Mesenteric fat pad (tissue), 1 donor: ENCODE measurements around the gene SLC6A5. TPM values are rescaled to one million over a fixed set of nuclear protein-coding genes. Genes with fewer than 3 reads are reported as not detected.

Experiments
- DNase-seq: peaks from one replicate; pipeline ENCODE4 v3.0.0-alpha.2; 2020; ENCODE audit warnings: low spot score
- total RNA-seq: library from RNA; stranded (reverse); fragmentation: NEBNext Ultra II Directional; extraction: Animal tissue kit (Norgen Biotek cat#: 25700); gene quantifications from one replicate; pipeline ENCODE4 v1.2.1, GENCODE V29; 2021
- donor health status: DM: yes; HTN: yes; CAD: no.

Gene SLC6A5
- total RNA-seq, 1 donor from 2014 or later: not detected

DNA sequence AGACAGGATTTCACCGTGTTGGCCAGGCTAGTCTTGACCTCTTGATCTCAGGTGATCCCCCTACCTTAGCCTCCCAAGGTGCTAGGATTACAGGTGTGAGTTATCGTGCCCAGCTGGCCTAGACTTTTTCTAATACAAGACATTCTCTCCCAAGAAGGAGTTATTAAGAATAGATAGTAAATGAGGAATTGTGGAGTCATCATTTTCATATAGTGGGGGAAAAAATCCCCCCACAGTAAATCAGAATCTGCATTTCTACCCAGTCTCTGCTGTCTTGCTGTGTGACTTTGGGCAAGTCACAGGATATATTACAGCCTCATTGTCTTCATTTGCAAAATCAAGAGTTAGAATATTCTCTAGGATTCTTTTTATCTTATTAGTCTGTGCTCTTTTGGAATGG is 21.6 kb downstream of the SLC6A5 start:
- no peak for DNase-seq

DNA sequence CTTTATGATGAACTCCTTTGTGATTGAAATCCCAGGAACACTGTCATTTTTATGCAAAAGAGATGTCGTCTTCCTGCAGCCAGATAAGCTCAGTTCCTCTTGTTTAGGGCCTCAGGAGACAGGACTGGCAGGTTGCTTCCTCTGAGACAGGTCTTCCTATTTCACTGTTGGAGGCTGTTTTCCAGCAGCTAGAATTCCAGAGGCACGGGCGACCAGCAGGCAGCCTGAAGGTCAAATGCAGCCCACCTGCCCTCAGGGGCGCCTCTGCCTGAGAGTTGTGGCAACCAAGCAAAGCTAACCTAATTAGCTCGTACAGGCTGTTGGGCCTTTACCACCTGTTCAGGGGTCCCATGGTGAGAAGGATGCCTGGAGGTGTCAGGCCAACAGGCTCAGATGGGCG is 22.3 kb downstream of the SLC6A5 start:
- no peak for DNase-seq

DNA sequence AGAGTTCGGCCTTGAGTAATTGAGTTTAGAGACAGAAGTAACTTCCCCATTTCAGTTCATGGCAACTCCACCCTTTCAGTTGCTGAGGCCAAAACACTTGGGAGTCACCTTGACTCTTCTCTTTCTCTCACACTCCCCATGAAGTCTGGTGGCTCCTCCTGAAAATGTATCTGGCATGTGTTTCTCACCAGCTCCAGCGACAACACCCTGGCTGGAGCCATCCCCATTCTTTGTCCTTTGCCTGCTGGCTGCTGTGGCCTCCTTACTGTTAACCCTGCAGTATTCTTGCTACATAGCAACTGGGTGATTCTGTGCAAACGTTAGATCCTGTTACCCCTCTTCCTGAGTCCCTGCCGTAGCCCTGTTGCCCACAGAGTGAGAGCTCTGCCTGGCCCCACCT is 23.8 kb downstream of the SLC6A5 start:
- DNase-seq: no peak

DNA sequence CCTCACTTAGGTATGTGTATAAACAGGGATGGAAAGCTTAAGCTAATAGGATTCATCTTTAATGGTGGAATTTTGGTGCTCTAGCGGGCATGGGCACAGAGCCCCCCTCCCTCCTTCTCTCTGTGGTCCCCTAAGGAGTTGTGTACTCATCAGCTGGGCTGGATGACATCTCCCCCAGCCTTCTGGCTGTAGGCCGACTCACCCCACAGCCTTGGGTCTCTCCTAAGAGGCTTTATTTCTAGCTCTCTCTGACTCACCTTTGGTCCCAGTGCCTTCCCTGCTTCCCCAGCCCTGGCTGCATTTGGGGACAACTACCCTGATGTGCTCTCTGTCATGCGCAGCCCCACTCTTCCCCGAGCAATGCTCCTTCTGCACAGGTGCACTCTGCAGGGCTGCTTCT is 26.9 kb downstream of the SLC6A5 start:
- DNase-seq: no peak

DNA sequence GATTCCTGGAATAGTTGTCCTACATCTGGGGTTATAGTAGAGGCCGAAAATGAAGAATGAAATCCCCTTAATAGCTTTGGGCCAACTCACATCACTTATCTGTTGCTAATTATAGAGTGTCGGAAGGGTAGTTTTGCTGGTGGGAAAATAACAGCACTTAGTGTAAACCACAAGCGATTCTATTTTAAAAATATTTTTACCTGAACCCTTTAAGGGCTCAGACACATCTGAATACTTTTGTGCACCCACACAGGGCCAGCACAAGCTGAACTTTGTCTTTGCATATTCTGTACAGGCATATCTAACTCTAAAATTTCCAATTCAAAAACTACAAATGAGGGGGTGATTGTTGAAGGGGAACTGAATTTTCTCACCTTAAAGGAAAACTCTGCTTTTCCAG is 27.6 kb downstream of the SLC6A5 start:
- DNase-seq: no peak

DNA sequence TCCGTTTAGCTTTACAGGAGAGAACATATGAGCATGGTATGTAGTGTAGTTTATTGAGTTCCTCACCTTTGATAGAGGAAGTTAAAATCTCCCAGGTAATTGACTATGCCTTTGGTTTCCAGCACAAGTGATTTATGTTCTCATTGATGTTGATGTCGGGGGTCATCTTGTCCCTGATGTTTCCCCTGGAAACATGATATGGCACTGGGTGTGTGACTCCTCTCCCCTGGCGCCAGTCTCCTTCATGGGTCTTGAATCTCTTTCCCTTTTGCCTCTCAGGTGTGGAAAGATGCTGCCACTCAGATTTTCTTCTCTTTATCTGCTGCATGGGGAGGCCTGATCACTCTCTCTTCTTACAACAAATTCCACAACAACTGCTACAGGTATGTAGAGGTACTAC is 28.3 kb downstream of the SLC6A5 start:
- no peak for DNase-seq

DNA sequence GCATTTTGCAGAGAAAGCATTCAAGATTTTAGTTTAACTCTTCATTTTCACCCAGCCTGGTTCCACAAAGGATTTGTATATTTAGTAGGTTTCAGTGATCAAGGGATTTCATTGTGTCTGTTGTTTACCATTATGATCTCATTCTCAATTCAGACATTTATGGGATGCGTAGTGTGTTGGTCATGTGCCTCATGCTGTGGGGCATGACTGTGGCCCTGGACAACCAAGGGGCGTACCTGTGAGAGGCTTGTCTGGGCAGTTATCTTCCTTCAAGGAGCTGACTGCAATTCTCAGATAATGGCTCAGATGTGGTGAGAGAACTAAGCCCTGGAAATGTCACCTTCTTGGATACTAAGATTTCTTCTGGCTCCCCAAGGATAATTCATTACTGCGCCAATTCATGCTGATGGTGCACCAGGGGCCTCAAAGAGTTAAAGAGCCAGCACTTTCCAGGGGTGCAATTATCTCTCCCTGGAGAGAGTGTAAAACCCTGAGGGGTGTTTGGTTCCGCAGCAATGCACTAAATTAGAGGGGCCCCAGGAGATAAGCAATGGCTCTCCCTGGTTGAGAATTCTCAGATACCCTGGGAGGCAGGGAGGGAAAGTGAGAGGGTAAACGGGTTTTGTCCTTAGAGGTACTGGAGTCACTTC is 32.2 kb downstream of the SLC6A5 start:
- no peak for DNase-seq

DNA sequence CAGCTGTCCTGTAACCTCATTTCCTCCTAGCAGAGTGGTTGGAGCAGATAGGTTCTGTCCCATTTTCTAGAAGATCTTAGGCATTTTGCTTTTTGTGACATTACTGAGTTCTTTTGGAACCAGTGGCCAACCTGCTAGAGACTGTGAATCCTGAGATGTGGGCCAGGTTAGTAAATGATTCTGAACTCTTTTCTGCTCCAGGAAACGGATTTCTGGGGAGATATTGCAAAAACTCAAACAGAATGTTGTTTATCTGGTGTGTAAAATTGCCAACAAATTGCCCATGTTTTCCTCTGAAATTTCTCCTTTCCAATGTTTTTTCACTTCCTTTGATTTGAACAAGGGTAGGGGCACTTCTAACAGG is 32.7 kb downstream of the SLC6A5 start:
- DNase-seq: no peak

DNA sequence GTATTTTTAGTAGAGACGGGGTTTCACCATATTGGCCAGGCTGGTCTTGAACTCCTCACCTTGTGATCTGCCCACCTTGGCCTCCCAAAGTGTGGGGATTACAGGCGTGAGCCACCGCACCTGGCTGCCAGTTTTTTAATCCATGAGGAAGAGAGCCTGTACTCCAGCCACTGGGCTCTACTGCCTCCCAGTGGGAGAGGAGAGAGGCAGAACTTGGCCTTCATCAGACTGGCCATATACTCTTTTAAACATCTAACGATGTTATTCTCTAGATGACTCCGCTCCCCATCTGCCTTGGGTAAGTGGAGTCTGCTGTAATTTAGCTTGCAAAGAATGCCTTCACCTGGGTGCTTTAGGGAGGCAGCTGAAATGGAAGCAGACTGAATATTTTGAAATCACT is 34.6 kb downstream of the SLC6A5 start:
- no peak for DNase-seq

DNA sequence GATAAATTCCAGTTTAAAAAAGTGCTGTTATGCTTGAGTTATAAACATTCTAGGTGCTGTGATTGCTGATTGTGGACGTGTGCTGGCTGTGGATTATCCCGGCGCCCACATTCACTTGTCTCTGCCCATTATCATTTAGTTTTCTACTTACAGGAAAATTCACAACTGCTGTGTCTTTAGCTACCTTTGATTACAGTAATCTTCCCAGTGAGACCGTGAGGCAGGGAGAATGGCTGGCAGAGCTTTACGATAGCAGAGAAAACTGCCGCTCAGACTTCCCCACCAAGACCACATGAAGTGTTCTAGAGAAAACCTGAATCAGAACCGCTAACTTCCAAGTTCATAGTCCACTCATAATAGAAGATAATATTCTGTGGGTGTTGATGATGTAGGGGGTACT is 35.4 kb downstream of the SLC6A5 start:
- DNase-seq: no peak

DNA sequence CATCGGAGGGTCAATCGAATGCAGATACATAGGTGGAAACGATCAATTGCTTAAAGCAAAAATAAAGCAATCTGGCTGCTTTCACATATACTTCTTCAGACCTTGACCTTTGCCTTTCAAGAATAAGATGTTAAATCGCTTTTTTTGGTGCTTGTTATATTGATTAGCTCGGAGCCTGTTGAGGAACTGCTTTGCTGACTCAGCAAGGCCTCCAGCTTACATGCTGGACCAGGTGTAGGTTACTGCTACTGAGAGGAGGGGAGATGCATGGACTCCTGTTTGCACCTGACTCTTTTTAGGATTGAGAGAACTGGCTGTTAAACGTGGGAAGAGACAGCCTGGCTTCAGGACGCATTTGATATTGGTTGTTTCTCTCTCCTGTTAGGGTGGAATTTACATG is 38.7 kb downstream of the SLC6A5 start:
- no peak for DNase-seq

DNA sequence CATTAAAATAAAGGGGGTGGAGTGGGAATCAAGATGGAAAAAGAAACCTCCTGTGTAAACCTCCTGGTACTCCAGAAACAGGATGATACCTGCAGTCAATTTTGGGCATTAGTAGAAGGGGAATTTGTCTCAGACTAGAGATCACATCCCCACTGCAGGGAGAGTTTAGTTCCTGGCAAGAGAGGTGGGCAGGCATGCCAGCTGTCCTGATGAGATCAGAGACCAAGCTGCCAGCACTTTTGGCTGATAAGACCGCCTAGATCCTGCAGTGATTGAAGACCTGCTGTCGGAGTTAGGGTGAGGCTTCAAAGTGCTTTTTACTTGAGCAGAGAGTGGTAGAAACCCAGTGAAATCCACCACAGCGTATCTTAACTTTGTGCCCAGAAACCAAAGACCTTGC is 40.3 kb downstream of the SLC6A5 start:
- DNase-seq: no peak

DNA sequence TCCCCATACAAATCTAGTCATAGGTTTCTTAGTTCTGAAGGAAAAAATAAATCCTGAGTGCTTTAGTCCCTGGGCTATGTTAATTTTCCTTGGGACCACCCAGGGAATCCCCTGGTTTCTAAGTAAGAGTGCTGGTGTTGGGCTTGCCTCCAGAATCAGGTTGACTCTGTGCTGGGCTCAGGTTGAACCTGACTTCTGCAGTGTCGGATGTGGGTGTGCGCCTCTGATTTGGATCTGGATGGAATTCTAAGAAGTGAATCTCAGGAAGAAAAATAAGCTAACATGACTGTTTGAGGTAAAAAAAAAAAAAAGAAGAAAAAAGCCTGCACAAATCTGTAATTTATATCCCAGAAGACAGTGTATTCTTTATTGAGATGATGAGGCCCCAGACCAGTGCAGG is 41.0 kb downstream of the SLC6A5 start:
- DNase-seq: no peak

DNA sequence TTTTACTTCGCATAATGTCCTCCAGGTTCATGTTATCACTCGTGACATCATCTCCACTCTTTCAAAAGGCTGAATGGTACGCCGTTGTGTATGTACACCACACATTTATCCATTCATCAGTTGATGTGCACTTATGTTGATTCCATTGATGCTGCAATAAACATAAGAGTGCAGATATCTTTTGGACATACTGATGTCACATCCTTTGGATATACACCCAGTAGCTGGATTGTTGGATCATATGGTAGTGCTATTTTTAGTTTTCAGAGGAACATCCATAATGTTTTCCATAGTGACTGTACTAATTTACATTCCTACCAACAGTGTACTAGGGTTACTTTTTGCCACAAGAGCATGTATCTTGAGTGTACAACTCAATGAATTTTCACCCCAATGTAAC is 45.0 kb downstream of the SLC6A5 start:
- no peak for DNase-seq

DNA sequence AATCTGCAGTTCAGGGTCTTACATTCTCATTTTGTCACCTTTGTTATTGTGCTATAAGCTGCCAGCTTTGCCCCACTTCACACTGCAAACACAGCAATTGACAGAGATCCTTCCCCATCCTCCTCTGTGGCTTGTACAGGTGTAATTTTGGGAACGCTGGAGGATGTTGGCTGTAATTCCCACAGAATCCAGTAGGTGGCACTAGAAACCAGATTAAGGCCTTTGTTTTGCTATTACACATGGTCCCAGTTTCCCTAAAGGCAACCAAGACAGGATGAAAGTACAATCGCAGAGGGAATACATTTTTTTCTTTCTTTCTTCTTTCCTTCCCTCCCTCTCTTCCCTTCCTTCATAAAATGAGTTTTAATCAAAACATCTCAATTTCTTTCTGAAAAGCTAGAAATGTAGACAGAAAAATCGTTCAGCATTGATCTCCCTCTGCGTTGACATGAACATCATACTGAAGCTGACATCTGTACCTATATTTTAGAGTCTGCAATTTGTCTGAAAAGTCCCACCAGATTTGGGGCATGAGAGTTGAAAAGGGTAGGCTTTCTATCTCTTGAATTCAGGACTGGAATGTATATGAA is 48.7 kb downstream of the SLC6A5 start:
- DNase-seq: no peak

DNA sequence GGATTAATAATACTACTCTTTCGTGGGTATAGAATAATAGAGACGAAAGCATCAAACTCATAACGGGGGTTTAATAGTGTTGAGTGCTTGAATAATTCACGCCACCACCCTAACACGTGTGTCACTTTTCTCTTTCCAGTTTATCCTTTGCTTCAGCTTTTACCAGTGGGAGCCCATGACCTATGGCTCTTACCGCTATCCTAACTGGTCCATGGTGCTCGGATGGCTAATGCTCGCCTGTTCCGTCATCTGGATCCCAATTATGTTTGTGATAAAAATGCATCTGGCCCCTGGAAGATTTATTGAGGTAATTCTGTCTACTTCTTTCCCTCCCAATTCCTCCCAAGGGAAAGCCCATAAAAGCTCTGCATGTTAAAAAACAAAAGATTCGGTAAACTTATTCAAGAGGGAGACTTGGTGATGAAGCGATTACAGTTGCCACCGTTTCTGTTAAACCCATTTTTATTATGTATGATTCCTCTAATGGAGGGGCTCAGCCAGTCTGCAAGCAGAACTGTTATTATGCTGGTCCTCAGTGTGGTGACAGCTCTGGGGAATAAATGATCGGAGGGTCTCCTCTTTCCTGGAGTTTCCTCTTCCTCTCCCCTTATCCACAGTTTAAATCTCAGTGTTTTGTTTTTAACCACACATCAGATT is 52.9 kb downstream of the SLC6A5 start:
- DNase-seq: no peak

DNA sequence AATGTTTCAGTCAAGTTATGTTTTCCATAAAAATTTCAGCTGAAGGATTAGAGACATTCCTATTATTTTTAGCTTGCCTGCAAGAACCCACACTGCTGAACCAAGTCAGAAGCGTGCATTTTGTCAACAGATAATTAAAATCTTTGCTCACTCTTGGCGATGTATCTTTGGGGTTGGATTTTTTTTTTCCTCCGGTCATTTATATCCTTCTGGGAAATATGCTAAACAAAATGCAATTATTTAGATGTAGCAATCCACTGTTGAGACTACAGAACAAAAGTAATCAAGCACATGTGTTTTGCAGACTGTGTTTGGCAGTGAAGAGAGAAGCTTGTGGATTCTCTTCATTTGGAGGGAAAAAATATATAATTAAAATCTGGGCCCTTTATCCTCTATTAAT is 54.6 kb downstream of the SLC6A5 start:
- DNase-seq: no peak

DNA sequence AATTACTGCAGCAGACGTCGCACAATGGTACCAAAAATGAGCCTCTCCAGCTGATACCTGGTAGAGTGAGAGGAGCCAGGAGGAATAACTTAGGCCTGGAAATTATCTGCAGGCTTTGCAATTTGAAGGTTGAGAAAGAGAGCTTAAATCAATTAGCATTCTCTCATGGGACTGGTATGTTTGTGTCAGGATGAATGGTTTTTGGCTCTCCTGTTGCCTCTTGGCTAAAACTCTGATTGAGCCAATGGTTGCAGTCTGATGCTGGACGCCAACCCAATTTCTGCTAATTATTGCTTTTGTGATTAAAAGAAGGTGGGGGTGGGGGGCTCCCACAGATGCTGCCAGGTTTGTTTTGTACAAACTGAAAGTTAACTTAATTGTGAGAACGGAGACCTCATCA is 57.5 kb downstream of the SLC6A5 start:
- no peak for DNase-seq

DNA sequence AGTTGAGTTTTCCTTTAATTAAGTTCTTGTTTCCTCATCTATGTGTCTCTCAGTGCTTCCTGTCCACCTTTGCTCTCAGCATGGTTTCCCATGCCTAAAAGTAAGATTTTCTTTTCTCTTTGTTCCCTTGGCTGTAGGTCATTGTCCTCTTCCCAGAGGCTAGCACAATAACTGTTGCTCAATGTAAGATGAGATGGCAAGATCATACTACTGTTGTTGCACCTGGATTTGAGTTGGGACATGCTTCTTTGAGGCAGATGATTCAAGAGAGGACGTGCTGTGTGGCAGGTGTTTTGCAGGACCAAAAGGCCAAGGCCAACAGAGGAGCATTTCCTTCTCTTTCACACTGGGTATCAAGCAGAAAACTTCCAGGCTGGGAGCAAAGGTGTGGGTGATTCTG is 58.7 kb downstream of the SLC6A5 start:
- DNase-seq: no peak

DNA sequence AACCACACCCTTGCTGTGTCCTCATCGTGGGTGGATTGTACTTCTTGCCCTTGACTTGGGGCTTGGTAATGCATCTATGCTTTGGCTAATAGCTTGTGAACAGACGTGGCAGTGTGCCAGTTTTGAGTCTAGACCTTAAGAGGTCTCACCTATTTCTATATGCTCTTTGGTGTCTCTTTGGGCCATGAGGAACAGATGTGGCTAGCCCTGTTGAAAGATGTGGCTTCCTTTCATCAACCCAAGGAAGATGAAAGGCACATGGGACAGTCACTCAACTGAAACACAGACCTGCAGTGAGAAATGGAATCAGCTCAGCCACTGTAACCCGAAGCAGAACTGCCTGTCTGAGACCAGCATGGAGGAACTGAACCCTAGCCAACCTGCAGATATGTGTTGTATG is 62.0 kb downstream of the SLC6A5 start:
- DNase-seq: no peak

DNA sequence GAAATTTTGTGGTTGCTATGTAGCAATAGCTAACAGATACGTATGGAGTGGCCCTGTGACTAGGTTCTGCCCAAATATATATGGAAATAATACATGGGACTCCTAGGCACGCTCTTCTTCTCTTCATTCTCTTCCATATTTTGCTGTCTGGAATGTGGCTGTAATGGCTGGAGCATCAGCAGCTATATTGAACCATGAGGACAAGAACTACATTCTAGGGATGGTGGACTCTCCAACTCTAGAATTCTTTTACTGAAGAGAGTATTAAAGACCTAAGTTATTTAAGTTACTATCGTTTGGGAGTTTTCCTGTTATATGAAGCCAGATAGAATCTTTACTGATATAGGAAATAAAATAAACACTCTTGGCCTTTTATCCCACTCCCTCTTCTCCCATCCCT is 62.4 kb downstream of the SLC6A5 start:
- no peak for DNase-seq

DNA sequence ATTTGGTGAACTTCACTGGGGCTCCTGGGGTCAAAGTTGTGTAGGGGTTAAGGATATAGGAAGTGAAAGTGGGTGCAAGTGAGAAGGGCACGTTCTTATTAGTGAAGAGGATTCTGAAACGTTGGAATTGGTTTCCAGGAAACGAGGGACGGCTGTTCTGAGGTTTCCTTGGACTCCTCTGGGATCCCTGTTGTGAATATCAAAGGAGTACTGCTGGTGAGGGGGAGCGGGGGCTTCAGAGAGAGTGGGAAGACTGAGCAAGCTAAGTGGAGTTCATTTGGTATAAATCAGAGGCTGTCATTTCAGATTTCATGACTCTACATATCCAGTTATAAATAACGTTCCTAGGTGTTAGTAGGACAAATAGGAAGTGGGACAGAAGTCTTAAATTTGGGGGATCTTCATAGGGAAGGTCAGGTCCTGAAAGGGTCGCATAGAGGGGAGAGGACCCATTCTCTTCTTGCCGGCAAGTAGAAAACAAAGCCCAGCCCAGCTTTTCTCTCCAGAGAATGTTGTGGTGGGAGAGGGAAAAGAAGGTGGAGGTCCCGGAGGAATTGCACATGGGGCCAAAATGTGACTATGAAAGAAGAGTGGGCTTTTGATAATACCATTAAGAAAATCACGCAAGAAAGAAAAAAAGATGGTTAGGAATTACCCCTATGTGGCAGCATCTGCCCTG is 68.9 kb downstream of the SLC6A5 start:
- no peak for DNase-seq
